GM12878 (cell line): ENCODE results near the gene RPS6KC1. TPM values are rescaled to one million over a fixed set of nuclear protein-coding genes. Genes with fewer than 3 reads are reported as not detected.

ENCODE experiments used
- BACH1 ChIP-seq: fragments of 450-650 bp; IDR thresholded peaks from 2 replicates; pipeline ENCODE4 v1.6.1; 2017; ENCODE audit warnings: mild to moderate bottlenecking, borderline replicate concordance
- CEBPB ChIP-seq, 2 experiments: fragments of 150-350 bp in 1 of 2; IDR thresholded peaks; 2 replicates each; pipeline ENCODE4 v1.6.1; 2012 to 2014; ENCODE audit warnings: low read depth in 2 of 2, low read length in 2 of 2, borderline replicate concordance in 1 of 2, inconsistent platforms in 1 of 2
- CEBPZ ChIP-seq: fragments of 150-350 bp; IDR thresholded peaks from 2 replicates; pipeline ENCODE4 v1.6.1; 2016; ENCODE audit warnings: low read depth, low read length
- FOS ChIP-seq: IDR thresholded peaks from 3 replicates; pipeline ENCODE4 v1.6.1; 2011; ENCODE audit warnings: borderline replicate concordance; ENCODE audit not compliant: insufficient read length; ENCODE audit errors: extremely low read depth
- GABPA ChIP-seq: IDR thresholded peaks from 2 replicates; pipeline ENCODE4 v1.6.1; 2014; ENCODE audit warnings: antibody characterized with exemption, low read depth, mild to moderate bottlenecking, inconsistent platforms
- HDAC2 ChIP-seq: fragments of 200-600 bp; sonication (generic); IDR thresholded peaks from 2 replicates; pipeline ENCODE4 v1.6.1; 2017
- IKZF1 ChIP-seq: fragments of 450-650 bp; conservative IDR thresholded peaks from 2 replicates; pipeline ENCODE4 v1.6.1; 2017; ENCODE audit warnings: antibody characterized with exemption, mild to moderate bottlenecking
- JUNB ChIP-seq: IDR thresholded peaks from 2 replicates; pipeline ENCODE4 v1.6.1; 2016; ENCODE audit warnings: antibody characterized with exemption, mild to moderate bottlenecking
- MEF2A ChIP-seq: IDR thresholded peaks from 2 replicates; pipeline ENCODE4 v1.6.1; 2011; ENCODE audit warnings: low read depth, mild to moderate bottlenecking, low read length, moderate library complexity; ENCODE audit not compliant: insufficient read depth
- MTA2 ChIP-seq: fragments of 450-650 bp; IDR thresholded peaks from 2 replicates; pipeline ENCODE4 v1.6.1; 2016; ENCODE audit warnings: low read depth, mild to moderate bottlenecking, moderate library complexity
- MYB ChIP-seq: fragments of 150-350 bp; IDR thresholded peaks from 2 replicates; pipeline ENCODE4 v1.6.1; 2014; ENCODE audit warnings: mild to moderate bottlenecking, low read depth, low read length, borderline replicate concordance
- NFYB ChIP-seq: IDR thresholded peaks from 2 replicates; pipeline ENCODE4 v1.6.1; 2011; ENCODE audit warnings: low read depth, mild to moderate bottlenecking, low read length, improper control_type of control experiment, moderate library complexity; ENCODE audit not compliant: insufficient read depth
- NR2F1 ChIP-seq: fragments of 450-650 bp; conservative IDR thresholded peaks from 2 replicates; pipeline ENCODE4 v1.6.1; 2017; ENCODE audit warnings: mild to moderate bottlenecking
- RCOR1 ChIP-seq: conservative IDR thresholded peaks from 2 replicates; pipeline ENCODE4 v1.6.1; 2012; ENCODE audit warnings: low read depth, low read length, improper control_type of control experiment
- RFX5 ChIP-seq: IDR thresholded peaks from 2 replicates; pipeline ENCODE4 v1.6.1; 2011; ENCODE audit warnings: low read depth, low read length, improper control_type of control experiment
- YY1 ChIP-seq: IDR thresholded peaks from 2 replicates; pipeline ENCODE4 v1.6.1; 2011; ENCODE audit warnings: low read depth, mild to moderate bottlenecking, low read length
- ZSCAN29 ChIP-seq: fragments of 450-650 bp; IDR thresholded peaks from 2 replicates; pipeline ENCODE4 v1.6.1; 2017; ENCODE audit warnings: mild to moderate bottlenecking, moderate library complexity
- polyA plus RNA-seq, 11 experiments: library from polyadenylated mRNA; depleted of rRNA in 4 of 11; unstranded in 6 of 11; stranded (reverse) in 5 of 11; fragments of >200 nt; fragmentation: Nextera tagmentation in 4 of 11; fragmentation: Illumina TruSeq in 1 of 11; extraction: Ambion mirVana in 4 of 11; extraction: Trizol in 1 of 11; gene quantifications; 1 replicate in 1 of 11; 2 replicates in 10 of 11; pipeline versions ENCODE4 v1.2.1 to v1.2.3, GENCODE V29; 2011 to 2016; ENCODE audit warnings: inconsistent platforms in 2 of 11, missing spikeins in 2 of 11, low read depth in 1 of 11
- total RNA-seq, 4 experiments: library from RNA; depleted of rRNA in 3 of 4; stranded (reverse); fragments of >200 nt in 3 of 4; fragmentation: Illumina TruSeq in 1 of 4; extraction: Trizol in 1 of 4; gene quantifications; 2 replicates each; pipeline versions ENCODE4 v1.2.1 to v1.2.3, GENCODE V29; 2013 to 2021
- TF ChIP-seq, protein P1 (sequence below): fragments of 450-650 bp; IDR thresholded peaks from 2 replicates; pipeline ENCODE4 v1.6.1; 2017; ENCODE audit warnings: mild to moderate bottlenecking, moderate library complexity
- TF ChIP-seq, protein P2 (sequence below): fragments of 450-650 bp; IDR thresholded peaks from 2 replicates; pipeline ENCODE4 v1.6.1; 2016; ENCODE audit warnings: mild to moderate bottlenecking
- TF ChIP-seq, protein P3 (sequence below): fragments of 150-350 bp; IDR thresholded peaks from 2 replicates; pipeline ENCODE4 v1.6.1; 2014; ENCODE audit warnings: mild to moderate bottlenecking, low read depth, low read length

The RPS6KC1 gene
- total and polyA plus RNA-seq, 10 of the 15 experiments (the other 5 are each of a cell fraction or from before 2014, with no cell fraction given), result 2.9 to 17.3 (median 12.2) TPM

GRCh38 chr1:213103377-213104306 lies 52.6 kb downstream of the RPS6KC1 start (continued):
- TF ChIP-seq, protein P1, sequence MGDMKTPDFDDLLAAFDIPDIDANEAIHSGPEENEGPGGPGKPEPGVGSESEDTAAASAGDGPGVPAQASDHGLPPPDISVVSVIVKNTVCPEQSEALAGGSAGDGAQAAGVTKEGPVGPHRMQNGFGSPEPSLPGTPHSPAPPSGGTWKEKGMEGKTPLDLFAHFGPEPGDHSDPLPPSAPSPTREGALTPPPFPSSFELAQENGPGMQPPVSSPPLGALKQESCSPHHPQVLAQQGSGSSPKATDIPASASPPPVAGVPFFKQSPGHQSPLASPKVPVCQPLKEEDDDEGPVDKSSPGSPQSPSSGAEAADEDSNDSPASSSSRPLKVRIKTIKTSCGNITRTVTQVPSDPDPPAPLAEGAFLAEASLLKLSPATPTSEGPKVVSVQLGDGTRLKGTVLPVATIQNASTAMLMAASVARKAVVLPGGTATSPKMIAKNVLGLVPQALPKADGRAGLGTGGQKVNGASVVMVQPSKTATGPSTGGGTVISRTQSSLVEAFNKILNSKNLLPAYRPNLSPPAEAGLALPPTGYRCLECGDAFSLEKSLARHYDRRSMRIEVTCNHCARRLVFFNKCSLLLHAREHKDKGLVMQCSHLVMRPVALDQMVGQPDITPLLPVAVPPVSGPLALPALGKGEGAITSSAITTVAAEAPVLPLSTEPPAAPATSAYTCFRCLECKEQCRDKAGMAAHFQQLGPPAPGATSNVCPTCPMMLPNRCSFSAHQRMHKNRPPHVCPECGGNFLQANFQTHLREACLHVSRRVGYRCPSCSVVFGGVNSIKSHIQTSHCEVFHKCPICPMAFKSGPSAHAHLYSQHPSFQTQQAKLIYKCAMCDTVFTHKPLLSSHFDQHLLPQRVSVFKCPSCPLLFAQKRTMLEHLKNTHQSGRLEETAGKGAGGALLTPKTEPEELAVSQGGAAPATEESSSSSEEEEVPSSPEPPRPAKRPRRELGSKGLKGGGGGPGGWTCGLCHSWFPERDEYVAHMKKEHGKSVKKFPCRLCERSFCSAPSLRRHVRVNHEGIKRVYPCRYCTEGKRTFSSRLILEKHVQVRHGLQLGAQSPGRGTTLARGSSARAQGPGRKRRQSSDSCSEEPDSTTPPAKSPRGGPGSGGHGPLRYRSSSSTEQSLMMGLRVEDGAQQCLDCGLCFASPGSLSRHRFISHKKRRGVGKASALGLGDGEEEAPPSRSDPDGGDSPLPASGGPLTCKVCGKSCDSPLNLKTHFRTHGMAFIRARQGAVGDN, result no peak
- TF ChIP-seq JUNB (peak; percentile 92), NFYB (no peak), GABPA (no peak), YY1 (no peak), RFX5 (no peak), HDAC2 (no peak), FOS (no peak), MYB (no peak), MTA2 (peak; percentile 92), RCOR1 (no peak), CEBPB (IDR thresholded peaks at IDR 0.05; ENCODE audit: borderline replicate concordance in 1 of 2, low read depth in 2 of 2, low read length in 2 of 2) (no peak), IKZF1 (no peak), CEBPZ (no peak), BACH1 (no peak), NR2F1 (peak; percentile 63; the same call in 1 of the 2 replicates), ZSCAN29 (no peak), MEF2A (0 out of 2 replicates have a peak, but pooled peaks have one; percentile 41)
- TF ChIP-seq, protein P2, sequence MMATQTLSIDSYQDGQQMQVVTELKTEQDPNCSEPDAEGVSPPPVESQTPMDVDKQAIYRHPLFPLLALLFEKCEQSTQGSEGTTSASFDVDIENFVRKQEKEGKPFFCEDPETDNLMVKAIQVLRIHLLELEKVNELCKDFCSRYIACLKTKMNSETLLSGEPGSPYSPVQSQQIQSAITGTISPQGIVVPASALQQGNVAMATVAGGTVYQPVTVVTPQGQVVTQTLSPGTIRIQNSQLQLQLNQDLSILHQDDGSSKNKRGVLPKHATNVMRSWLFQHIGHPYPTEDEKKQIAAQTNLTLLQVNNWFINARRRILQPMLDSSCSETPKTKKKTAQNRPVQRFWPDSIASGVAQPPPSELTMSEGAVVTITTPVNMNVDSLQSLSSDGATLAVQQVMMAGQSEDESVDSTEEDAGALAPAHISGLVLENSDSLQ, result peak; percentile 89
- TF ChIP-seq, protein P3, sequence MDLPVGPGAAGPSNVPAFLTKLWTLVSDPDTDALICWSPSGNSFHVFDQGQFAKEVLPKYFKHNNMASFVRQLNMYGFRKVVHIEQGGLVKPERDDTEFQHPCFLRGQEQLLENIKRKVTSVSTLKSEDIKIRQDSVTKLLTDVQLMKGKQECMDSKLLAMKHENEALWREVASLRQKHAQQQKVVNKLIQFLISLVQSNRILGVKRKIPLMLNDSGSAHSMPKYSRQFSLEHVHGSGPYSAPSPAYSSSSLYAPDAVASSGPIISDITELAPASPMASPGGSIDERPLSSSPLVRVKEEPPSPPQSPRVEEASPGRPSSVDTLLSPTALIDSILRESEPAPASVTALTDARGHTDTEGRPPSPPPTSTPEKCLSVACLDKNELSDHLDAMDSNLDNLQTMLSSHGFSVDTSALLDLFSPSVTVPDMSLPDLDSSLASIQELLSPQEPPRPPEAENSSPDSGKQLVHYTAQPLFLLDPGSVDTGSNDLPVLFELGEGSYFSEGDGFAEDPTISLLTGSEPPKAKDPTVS, result no peak
